GM19328 (cell line): Measurements from ENCODE around the gene NACC2.
"Not testable (repeated sequence)": the region's sequence is repeated elsewhere in the genome, so short reads cannot be mapped to it uniquely, and the experiment has no call there.

Experiments used
- ATAC-seq: cut with Tn5 transposase; IDR thresholded peaks from one replicate; pipeline ENCODE4 v1.9.1; 2021; ENCODE audit warnings: mild to moderate bottlenecking, moderate library complexity; ENCODE audit not compliant: unreplicated experiment

NACC2 gene

GRCh38 chr9:136081826-136082495 is 13.1 kb downstream of the NACC2 start:
- ATAC-seq, result no peak

GRCh38 chr9:136081113-136081825 is 13.8 kb downstream of the NACC2 start:
- ATAC-seq, result no peak

- ATAC-seq, result no peak
These were observed 14.4 kb downstream of the NACC2 start for GRCh38 chr9:136080716-136081112.

- no peak for ATAC-seq
These were observed 15.2 kb downstream of the NACC2 start for GRCh38 chr9:136079916-136080246.

GRCh38 chr9:136079211-136079915 is 15.7 kb downstream of the NACC2 start:
- no peak for ATAC-seq

- no peak for ATAC-seq
These were observed 16.5 kb downstream of the NACC2 start for GRCh38 chr9:136078498-136079011.

- no peak for ATAC-seq
These were observed 17.1 kb downstream of the NACC2 start for GRCh38 chr9:136078024-136078423.

- no peak for ATAC-seq
These were observed 17.6 kb downstream of the NACC2 start for GRCh38 chr9:136077491-136077890.

- no peak for ATAC-seq
These were observed 19.0 kb downstream of the NACC2 start for GRCh38 chr9:136075881-136076678.

- no peak for ATAC-seq
These were observed 19.8 kb downstream of the NACC2 start for GRCh38 chr9:136075134-136075841.

- ATAC-seq, result no peak
These were observed 20.4 kb downstream of the NACC2 start for GRCh38 chr9:136074706-136075105.

GRCh38 chr9:136062657-136063439 is 32.2 kb downstream of the NACC2 start:
- no peak for ATAC-seq

GRCh38 chr9:136061916-136062315 is 33.2 kb downstream of the NACC2 start:
- ATAC-seq, result not testable (repeated sequence)

GRCh38 chr9:136061405-136061804 is 33.7 kb downstream of the NACC2 start:
- no peak for ATAC-seq

GRCh38 chr9:136060671-136061371 is 34.3 kb downstream of the NACC2 start:
- ATAC-seq, result no peak

- ATAC-seq, result no peak
These were observed 35.0 kb downstream of the NACC2 start for GRCh38 chr9:136059851-136060670.

GRCh38 chr9:136059321-136059791 is 35.7 kb downstream of the NACC2 start:
- no peak for ATAC-seq

- ATAC-seq, result no peak
These were observed 36.2 kb downstream of the NACC2 start for GRCh38 chr9:136058801-136059302.
